ENCODE data around the gene FAM229B.

FAM229B gene

DNA sequence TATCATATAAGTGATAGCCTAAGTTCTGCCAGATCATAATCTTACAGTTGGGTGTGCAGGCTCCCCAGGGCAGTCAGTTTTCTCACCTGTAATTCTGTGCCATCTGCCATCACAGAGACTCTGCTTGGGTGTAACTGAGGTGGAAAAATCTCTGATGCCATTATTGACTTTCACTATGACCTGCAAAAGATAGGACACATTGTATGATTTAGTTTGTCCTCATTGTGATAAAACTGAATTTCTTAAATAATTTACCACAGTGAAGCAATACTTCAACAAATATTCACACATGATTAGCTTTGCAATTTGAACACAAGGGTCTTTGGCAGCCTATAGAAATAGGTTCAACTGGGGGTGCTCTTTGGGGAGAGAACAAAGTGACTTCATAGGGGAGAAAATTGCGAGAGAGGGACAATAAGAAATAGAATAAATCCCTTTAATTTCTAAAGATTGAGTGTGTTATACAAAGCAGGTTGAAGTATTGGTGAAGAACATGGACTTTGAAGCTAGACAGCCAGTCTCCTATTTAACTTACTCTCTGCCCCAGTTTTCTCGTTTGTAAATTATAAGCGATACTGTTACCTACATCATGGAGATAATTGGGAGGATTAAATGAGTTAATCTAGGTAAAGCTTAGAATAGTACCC lies 27.3 kb downstream of the FAM229B start:
- Histone ChIP-seq H3K4me1 (no peaks in the 10 kb centered on the region), H3K27ac (no peak overlapping the region), H3K36me3 (peaks cover 61 to 89% (median 72%) of the 10 kb centered on the region in 3 donors), H3K27me3 (no peaks in the 10 kb centered on the region), H3K4me3 (no peak overlapping the region), H3K9me3 (no peaks in the 10 kb centered on the region)
- no peak for DNase-seq
- intact Hi-C loops (cut with DNase I; ENCODE audit: low total_unique reads) = no loop called here
- TF ChIP-seq, protein P1, sequence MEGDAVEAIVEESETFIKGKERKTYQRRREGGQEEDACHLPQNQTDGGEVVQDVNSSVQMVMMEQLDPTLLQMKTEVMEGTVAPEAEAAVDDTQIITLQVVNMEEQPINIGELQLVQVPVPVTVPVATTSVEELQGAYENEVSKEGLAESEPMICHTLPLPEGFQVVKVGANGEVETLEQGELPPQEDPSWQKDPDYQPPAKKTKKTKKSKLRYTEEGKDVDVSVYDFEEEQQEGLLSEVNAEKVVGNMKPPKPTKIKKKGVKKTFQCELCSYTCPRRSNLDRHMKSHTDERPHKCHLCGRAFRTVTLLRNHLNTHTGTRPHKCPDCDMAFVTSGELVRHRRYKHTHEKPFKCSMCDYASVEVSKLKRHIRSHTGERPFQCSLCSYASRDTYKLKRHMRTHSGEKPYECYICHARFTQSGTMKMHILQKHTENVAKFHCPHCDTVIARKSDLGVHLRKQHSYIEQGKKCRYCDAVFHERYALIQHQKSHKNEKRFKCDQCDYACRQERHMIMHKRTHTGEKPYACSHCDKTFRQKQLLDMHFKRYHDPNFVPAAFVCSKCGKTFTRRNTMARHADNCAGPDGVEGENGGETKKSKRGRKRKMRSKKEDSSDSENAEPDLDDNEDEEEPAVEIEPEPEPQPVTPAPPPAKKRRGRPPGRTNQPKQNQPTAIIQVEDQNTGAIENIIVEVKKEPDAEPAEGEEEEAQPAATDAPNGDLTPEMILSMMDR (IDR thresholded peaks at IDR 0.05) = no peak

DNA sequence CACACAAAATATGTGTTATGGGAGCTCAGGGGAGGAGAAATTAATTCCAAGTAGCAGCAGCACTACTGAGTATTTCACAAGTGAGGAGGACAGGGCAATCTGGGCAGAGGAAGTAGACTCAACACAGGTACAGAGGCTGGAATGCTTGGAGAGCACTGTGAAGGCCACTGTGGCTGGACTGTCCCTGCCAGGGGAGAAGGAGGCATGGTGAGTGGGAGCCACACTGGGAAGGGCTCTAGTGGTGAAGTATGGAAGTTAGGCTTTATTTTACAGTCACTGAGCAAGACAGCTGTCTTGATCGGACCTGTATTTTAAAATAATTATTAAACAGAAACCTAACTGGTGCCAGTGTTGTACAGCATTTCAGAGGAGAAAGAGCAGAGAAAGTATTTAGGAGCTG lies 28.8 kb downstream of the FAM229B start:
- TF ChIP-seq, protein P1 (IDR thresholded peaks at IDR 0.05) = no peak
- intact Hi-C loops (cut with DNase I; ENCODE audit: low total_unique reads) = no loop called here
- Histone ChIP-seq H3K36me3 (peaks cover 67 to 89% (median 82%) of the 10 kb centered on the region in 3 donors), H3K27ac (no peak overlapping the region), H3K4me1 (no peaks in the 10 kb centered on the region), H3K4me3 (no peak overlapping the region), H3K9me3 (no peaks in the 10 kb centered on the region), H3K27me3 (no peaks in the 10 kb centered on the region)
- DNase-seq = no peak

DNA sequence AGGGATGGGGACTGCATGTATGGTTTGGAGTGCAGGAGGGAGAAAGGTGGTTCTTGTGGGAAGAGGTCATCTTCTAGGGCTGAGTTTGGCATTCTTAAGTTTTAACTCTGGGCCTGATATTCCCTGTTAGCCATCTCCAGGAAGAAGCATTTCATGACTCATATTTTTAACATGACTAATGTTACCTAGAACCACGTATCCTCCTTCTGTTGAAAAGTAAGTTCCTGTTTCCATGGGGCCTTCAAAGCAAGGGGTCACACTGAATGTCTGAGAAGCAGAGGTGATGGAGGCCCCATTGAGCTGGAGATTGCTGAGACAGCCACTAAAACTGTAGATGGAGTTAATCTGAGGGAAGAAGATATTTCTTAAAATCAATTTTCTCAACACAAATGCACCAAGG lies 30.2 kb downstream of the FAM229B start:
- no peaks in the 10 kb centered on the region for H3K4me1 ChIP-seq
- no peaks in the 10 kb centered on the region for H3K27me3 ChIP-seq
- intact Hi-C loops (cut with DNase I; ENCODE audit: low total_unique reads) = no loop called here
- DNase-seq = no peak
- H3K27ac ChIP-seq = no peak overlapping the region
- no peak overlapping the region for H3K4me3 ChIP-seq
- H3K9me3 ChIP-seq = no peaks in the 10 kb centered on the region
- peaks cover 72 to 86% (median 79%) of the 10 kb centered on the region in 3 donors for H3K36me3 ChIP-seq
- TF ChIP-seq, protein P1 (IDR thresholded peaks at IDR 0.05) = no peak

DNA sequence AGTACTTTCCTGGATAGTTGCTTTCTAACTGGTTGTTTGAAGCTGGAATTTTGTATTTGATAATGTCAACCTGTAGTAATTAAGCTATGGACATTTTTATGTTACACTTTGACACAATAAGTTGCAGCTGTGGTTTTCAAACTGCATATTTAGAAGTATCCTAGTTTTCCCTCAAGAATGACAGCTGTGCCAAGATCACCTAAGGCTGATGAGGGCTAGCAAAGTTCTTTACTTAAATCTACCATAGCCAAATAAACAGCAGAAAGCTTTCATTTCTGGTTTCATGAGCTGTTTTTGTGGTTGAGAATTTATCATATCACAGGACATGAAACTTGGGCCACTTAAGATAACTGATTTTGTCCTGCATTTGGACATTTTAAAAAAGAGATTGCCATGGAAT lies 30.6 kb downstream of the FAM229B start:
- intact Hi-C loops (cut with DNase I; ENCODE audit: low total_unique reads) = no loop called here
- TF ChIP-seq, protein P1 (IDR thresholded peaks at IDR 0.05) = no peak
- Histone ChIP-seq H3K4me1 (no peaks in the 10 kb centered on the region), H3K4me3 (no peak overlapping the region), H3K27ac (no peak overlapping the region), H3K36me3 (peaks cover 72 to 89% (median 74%) of the 10 kb centered on the region in 3 donors), H3K9me3 (no peaks in the 10 kb centered on the region), H3K27me3 (no peaks in the 10 kb centered on the region)
- no peak for DNase-seq

DNA sequence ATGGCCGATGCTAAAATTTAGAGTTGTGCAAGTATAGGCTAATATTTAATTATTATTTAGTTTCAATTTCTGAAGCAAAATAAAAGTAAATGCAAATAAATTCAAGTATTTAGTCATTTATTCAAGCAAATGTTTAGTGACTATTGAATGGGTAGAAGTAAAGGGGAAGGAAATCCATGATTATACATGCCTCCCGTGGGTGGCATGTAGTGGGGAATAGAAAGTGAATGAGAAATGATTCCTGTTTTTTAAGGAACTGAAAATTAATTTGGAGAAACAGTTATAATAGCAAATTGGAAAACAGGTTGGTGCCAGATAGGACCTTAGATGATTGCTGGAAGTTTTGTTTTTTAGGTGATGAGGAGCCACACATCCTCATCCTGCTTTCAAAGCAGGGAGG lies 35.4 kb downstream of the FAM229B start:
- Histone ChIP-seq H3K27ac (no peak overlapping the region), H3K4me1 (no peaks in the 10 kb centered on the region), H3K36me3 (peaks cover 57 to 76% (median 75%) of the 10 kb centered on the region in 3 donors), H3K4me3 (no peak overlapping the region), H3K27me3 (no peaks in the 10 kb centered on the region), H3K9me3 (no peaks in the 10 kb centered on the region)
- intact Hi-C loops (cut with DNase I; ENCODE audit: low total_unique reads) = no loop called here
- TF ChIP-seq, protein P1 (IDR thresholded peaks at IDR 0.05) = no peak
- no peak for DNase-seq

Data from tibial artery (tissue), 4 donors.